Neural progenitor cell (in vitro differentiated cells): ENCODE measurements around the gene TNFRSF8.

Source experiments
- CTCF ChIP-seq: fragments of 200-600 bp; sonication (generic); IDR thresholded peaks from 2 replicates; pipeline ENCODE4 v1.5.1; 2017; ENCODE audit warnings: antibody characterized with exemption, mild to moderate bottlenecking
- EZH2 ChIP-seq: fragments of 200-600 bp; sonication (generic); IDR thresholded peaks from 2 replicates; pipeline ENCODE4 v1.6.1; 2017; ENCODE audit warnings: antibody characterized with exemption, mild to moderate bottlenecking, moderate library complexity
- EZH2phosphoT487 ChIP-seq: fragments of 200-600 bp; sonication (generic); IDR thresholded peaks from 2 replicates; pipeline ENCODE4 v1.6.1; 2017; ENCODE audit warnings: antibody characterized with exemption

- TF ChIP-seq CTCF: no peak
- no peak for TF ChIP-seq EZH2phosphoT487
- TF ChIP-seq EZH2: no peak
Measured at GRCh38 chr1:12152113-12152891, 89.2 kb downstream of the TNFRSF8 start.
